GM19324 (cell line): Measurements from ENCODE around the gene EFNA2.

Source experiments
- ATAC-seq: cut with Tn5 transposase; IDR thresholded peaks from one replicate; pipeline ENCODE4 v1.9.1; 2021; ENCODE audit warnings: mild to moderate bottlenecking, moderate library complexity; ENCODE audit not compliant: unreplicated experiment, low FRiP score

EFNA2 gene

GRCh38 chr19:1259206-1259875, 26.3 kb upstream of the EFNA2 start:
- ATAC-seq, result no peak

GRCh38 chr19:1259876-1260748, 25.6 kb upstream of the EFNA2 start:
- peak; percentile 12 for ATAC-seq

GRCh38 chr19:1260749-1261537, 24.7 kb upstream of the EFNA2 start:
- peak; percentile 74 for ATAC-seq

GRCh38 chr19:1261538-1261797, 24.2 kb upstream of the EFNA2 start:
- ATAC-seq, result no peak

GRCh38 chr19:1261798-1262622, 23.7 kb upstream of the EFNA2 start:
- ATAC-seq, result no peak

GRCh38 chr19:1262623-1263123, 23.0 kb upstream of the EFNA2 start:
- ATAC-seq, result no peak

- ATAC-seq, result no peak
These were observed 22.5 kb upstream of the EFNA2 start for GRCh38 chr19:1263188-1263587.

- ATAC-seq, result no peak
These were observed 20.7 kb upstream of the EFNA2 start for GRCh38 chr19:1264801-1265614.

GRCh38 chr19:1265615-1266128, 20.0 kb upstream of the EFNA2 start:
- ATAC-seq, result no peak

GRCh38 chr19:1266129-1266915, 19.4 kb upstream of the EFNA2 start:
- ATAC-seq, result peak; percentile 43

- ATAC-seq, result peak; percentile 27
These were observed 18.7 kb upstream of the EFNA2 start for GRCh38 chr19:1266916-1267476.

- ATAC-seq, result no peak
These were observed 18.0 kb upstream of the EFNA2 start for GRCh38 chr19:1267477-1268225.

GRCh38 chr19:1268226-1269064, 17.2 kb upstream of the EFNA2 start:
- ATAC-seq, result no peak

- peak; percentile 57 for ATAC-seq
These were observed 16.6 kb upstream of the EFNA2 start, which contains the start of gene CIRBP for GRCh38 chr19:1269065-1269477. CIRBP (plus strand) TSS chr19:1269332; CDS start chr19:1270934, 1,602 bp downstream.

- peak; percentile 40 for ATAC-seq
These were observed 16.0 kb upstream of the EFNA2 start for GRCh38 chr19:1269478-1270212.
